GM18519 (cell line): ENCODE data around the gene CDKN2B-AS1.

Source experiments
- ATAC-seq: cut with Tn5 transposase; IDR thresholded peaks from one replicate; pipeline ENCODE4 v1.9.1; 2021; ENCODE audit warnings: mild to moderate bottlenecking, moderate library complexity; ENCODE audit not compliant: unreplicated experiment, low FRiP score

Gene CDKN2B-AS1

GRCh38 chr9:21982391-21982790, 12.2 kb upstream of the CDKN2B-AS1 start:
- ATAC-seq, result no peak

GRCh38 chr9:21982861-21983560, 11.6 kb upstream of the CDKN2B-AS1 start:
- no peak for ATAC-seq

DNA sequence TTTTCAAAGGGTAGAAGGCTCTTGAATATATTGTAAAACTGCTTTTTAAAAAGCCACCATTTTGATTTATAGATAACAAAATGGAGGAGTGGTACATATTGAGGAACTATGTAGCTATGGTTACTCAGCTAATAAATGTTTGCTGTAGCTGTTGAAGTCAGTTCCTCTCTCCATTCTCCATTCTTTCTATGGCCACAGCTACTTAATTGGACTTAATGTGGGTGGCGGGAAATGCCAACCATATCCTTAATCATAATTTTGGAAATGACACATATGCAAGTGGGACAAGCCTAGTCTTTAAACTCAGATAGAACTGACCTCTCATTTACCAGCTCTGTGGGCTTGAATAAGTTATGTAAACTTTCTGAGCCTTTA, 11.0 kb upstream of the CDKN2B-AS1 start:
- no peak for ATAC-seq

- no peak for ATAC-seq
These were observed 10.5 kb upstream of the CDKN2B-AS1 start for GRCh38 chr9:21984101-21984500.

DNA sequence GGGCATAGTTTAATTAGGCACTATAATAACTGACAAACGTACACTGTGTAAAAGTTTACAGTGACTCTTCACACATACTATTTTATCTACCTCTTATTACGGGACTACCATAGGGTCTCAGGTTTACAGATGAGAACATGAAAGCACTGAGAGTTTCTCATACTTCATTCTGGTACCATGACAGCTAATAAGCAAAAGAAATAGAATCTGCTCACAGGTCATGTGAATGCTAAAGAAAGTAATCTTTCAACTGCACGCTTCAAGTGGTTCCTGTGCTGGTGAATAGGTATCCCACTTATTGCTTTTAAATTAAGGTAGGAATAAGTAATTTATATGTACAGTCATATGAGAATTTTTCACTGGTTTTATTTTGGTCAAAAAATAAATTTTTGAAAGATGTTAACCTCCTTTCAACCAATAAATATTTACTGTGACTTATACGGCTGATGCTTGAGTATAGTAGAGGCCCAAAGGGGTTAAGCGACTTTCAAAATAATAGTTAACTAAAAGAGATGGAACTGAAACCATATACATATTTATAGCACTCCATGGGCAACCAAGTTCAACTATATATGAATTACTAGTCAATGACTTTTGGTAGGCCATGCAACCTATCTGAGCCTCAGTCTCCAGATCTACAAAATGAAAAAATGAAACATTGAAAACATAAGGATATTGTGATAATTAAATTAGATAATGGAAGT, 8.5 kb upstream of the CDKN2B-AS1 start:
- no peak for ATAC-seq

GRCh38 chr9:21988056-21988990, 6.3 kb upstream of the CDKN2B-AS1 start:
- no peak for ATAC-seq

GRCh38 chr9:21989440-21990189, 5.0 kb upstream of the CDKN2B-AS1 start:
- ATAC-seq, result no peak

- ATAC-seq, result no peak
These were observed 3.3 kb upstream of the CDKN2B-AS1 start for GRCh38 chr9:21991072-21991959.

- ATAC-seq, result no peak
These were observed 1.6 kb upstream of the CDKN2B-AS1 start for GRCh38 chr9:21993007-21993406.

GRCh38 chr9:21993893-21994555, 567 bp upstream of the CDKN2B-AS1 start, which contains the start of gene CDKN2A:
Gene CDKN2A, minus strand, starts transcription at chr9:21994392.
- ATAC-seq, result peak; percentile 24

DNA sequence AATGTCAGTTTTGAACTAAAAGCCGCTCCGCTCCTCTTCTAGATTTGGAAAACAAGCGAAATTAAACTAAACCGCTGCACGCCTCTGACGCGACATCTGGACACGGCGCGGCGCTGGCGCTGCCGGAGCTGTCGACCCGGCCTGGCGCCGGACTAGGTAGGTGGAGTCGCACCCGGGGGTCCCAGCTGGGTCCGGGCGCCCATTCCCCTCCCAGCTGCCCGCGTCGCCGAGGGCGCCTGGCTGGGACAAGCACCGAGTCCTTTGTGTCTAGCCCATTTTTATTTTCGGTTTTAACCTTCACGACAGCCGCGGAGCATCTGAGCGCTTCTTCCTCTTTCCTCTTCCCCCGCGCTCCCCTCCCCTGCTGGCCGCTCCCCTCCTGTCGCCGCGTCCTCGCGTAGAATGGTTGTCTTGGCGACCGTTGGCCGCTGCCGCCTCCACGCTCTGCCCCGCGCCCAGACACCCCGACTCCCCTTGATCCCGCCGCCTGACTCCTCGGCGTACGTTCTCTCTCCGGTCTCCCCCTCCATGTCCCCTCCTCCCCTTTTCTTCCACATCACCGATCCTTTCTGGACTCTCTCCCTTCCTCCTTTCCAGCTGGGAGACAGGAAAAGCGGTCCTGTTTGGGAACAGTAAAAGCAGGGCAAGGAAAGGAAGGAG, 545 bp downstream of the CDKN2B-AS1 start:
- ATAC-seq, result peak; percentile 72

GRCh38 chr9:21995666-21996398, 1.2 kb downstream of the CDKN2B-AS1 start:
- no peak for ATAC-seq

DNA sequence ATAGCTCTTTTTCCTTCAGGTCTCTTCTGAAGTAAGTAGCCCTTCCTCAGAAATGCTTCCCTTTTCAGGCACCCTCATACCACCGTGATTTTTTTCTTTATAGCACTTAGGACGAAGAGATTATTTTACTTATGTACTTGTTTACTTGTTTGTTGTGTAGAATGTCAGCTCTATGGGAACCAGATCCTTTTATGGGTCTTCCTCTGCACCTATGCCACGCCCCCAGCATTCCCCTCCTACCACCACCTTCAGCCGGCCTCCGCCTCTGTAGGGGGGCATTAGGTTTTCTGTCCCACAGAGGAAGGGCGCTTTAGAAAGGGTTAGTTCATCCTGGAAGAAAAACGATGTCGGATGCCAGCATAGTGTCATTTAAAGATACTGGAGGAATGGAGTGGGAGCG, 1.8 kb downstream of the CDKN2B-AS1 start:
- no peak for ATAC-seq

DNA sequence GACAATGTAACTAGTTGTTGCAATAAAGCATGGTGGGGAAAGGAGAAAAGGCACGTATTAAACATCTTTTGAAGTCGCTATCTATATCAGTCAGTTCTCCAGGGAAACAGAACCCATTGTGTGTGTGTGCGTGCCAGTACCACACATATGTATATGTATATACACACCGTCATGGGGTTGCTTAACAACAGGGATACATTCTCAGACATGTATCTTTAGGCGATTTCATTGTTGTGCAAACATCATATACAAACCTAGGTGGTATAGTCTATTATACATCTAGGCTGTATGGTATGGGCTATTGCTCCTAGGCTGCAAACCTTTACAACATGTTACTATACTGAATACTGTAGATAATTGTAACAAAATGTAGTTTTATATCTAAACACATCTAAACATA, 2.3 kb downstream of the CDKN2B-AS1 start:
- ATAC-seq, result no peak

DNA sequence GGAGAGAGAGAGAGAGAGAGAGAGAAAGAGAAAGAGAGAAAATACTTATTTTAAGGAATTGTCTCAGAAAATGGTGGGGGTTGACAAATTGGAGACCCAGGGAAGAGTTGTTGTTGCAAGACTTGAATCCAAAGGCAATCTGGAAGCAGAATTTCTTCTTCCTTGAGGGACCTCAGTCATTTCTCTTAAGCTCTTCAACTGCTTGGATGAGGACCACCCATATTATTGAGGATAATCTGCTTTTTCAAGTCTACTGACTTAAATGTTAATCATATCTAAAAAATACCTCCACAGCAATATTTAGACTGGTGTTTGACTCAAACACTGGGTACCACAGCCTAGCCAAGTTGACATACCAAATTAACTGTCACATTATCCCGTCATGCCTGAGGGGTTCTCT, 2.9 kb downstream of the CDKN2B-AS1 start:
- no peak for ATAC-seq

- ATAC-seq, result no peak
These were observed 3.4 kb downstream of the CDKN2B-AS1 start for GRCh38 chr9:21998026-21998425.

DNA sequence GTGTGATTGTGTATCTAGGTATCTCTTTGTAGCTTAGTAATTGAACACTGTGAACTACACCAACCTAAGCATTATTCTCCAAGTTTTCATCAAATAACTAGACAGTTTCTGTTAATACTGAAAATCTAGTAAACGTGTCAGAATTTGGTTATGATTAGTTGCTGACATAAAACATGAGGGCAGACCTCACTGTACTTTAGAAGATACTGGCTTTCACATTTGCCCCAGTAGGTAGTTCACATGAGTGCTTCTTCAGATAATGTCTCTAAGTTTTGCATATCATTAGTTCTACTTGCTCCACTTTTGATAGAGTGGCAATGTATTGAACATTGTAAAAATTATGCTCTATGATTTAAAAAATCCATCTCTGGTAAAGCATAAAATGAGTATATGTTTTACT, 7.4 kb downstream of the CDKN2B-AS1 start:
- no peak for ATAC-seq
